HG03064 (cell line): ENCODE results near the gene SEPTIN10.

ENCODE experiments used
- ATAC-seq: cut with Tn5 transposase; IDR thresholded peaks from one replicate; pipeline ENCODE4 v1.9.1; 2021; ENCODE audit warnings: low read depth; ENCODE audit not compliant: unreplicated experiment

Gene SEPTIN10

DNA sequence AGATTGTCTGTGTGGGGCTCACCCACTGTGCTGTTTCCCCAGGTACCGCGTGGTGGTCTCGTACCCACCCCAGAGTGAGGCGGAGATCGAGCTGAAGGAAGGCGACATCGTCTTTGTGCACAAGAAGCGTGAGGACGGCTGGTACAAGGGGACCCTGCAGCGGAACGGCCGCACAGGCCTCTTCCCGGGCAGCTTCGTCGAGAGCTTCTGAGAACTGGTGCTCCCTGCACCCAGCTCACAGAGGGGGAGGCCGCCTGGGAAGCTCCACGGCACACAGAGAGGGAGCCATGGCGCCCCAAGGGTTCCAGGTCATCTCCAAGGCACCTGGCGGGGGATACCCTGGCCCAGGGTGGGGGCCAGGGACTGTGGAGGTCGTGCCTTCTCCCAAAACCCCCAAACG lies 112.3 kb downstream of the SEPTIN10 start:
- ATAC-seq: no peak

DNA sequence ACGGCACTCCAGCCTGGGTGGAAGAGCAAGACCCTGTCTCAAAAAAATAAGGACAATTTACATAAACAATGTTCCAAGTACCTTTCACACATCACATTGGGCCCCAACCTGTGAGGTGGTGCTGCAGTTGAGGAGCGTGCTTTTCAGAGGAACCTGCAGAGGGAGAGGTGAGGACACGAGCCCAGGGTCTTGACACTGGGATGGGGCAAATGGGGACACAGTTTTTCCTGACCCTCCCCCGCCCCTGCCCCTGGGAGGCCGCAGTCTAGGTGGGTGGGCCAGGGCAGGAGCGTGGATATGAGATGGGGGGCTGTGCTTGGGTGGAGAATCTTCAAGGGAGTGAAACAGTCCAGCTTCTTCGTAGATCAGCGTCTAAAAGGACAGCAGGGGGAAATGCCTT lies 112.9 kb downstream of the SEPTIN10 start:
- no peak for ATAC-seq

DNA sequence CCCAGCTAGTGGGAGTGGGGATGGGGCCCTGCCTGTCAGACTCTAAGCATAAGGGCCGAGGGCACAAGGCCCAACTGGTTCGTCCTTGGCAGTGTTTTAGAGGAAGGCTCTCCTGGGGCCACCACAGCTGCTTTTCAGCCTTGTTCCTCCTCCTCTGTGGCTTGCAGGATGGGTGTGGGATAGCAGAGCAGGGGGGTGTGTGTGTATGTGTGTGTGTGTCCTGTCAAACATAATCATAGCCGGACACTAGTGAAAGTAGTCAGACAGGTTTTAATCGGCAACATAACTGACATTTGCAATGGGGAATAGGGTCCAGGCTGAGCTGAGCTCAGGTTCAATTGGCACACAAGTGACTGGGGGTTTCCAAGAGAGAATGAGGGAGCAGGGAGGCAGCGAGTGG lies 114.2 kb downstream of the SEPTIN10 start:
- ATAC-seq: no peak

DNA sequence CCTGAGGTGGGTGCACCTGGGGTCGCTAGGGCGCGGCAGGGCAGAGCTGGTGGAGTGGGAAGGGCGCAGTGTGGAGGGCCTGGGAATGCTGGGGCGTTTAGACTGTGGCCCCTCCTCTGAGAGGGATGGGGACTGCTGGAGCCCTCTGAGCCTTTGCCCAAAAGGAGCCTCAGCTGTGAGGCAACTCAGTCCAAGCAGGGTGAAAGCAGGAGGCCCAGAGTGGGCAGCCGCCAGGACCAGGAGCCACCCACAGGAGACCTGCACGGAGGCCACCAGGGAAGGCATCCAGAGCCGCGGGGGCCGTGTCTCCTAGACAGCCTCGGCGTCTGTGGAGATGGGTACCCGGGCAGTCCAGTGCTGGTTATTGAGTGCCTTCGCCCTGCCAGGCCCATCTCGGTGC lies 114.9 kb downstream of the SEPTIN10 start:
- ATAC-seq: no peak

DNA sequence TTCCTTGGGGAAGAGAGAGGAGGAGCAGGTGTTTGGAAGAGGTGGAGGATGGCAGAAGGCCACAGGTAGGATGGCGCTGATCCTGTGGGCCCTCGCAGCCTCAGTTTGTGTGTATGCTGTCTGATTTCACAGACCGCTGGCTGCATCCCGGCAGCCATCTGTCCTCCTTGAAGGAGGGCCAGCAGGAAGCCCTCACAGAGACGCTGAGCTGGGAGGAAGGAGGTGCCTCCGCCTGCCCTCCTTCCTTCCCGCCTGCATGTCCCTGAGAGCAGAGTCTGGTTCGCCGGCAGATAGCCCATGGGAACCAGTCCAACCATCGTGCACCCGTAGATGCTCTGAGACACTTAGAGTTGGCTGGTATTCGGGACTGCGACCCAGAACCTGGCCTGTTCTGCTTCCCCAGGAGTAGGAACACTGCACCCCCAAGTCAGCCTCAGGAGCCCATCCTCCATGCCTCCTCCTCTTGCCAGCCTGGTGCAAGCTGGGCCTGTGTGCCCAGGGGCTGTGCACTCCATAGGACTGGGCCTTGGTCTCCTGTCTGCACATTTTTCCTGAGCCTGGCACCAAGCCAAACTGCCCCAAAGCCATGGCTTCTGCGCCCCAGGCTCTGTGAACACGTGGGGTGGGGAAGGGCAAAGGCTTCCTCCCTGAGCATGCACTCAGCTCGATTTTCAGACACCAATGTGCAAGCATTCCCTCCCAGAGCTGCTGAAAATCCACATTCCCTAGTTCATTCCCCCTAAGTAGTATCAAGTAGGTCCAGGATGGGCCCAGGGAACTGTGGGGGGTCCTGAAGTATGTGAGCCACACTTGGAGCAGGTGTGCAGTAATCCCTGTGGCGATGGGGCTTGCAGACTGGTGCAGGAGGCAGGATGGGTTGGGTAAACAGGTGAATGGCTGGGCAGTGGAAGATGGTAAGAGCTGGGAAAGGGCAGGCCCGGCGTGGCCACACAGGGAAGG lies 115.6 kb downstream of the SEPTIN10 start:
- ATAC-seq: no peak

DNA sequence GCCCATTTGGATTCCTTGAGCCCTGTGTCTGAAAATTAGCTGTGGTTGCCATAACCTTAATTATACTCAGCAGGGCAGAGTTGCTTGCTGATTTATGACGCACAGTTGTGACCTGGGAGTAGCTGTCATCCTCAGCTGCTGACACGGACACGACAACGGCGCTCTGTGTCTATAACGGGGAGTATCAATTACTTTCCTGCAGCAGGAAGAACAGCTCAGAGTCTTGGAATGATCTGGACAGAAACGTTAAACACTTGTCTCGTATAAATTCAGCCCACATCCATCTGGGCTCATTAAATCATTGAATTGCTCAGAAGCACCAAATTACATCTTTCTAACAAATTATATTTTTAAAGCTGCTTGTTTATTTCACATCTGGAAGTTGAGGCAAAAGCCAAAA lies 116.3 kb downstream of the SEPTIN10 start:
- no peak for ATAC-seq

DNA sequence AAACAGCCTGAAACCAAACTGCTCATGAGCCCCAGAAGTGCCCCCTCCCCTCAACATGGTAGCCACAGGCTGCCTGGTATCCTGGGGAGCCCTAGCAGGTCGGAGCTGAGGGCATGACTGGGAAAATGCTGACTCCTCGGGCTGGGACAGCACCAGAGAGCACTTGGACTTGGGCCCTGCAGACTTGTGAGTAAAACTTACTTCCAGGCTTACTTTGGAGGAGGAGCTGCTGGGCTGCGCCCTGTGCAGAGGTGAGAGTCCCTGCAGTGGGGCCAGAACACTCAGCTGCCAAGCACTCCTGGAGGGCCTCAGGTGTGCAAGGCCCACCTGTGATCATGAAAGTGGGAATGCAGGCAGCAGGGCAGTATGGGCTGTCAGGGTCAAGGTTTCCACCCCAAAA lies 119.4 kb downstream of the SEPTIN10 start:
- ATAC-seq: no peak

DNA sequence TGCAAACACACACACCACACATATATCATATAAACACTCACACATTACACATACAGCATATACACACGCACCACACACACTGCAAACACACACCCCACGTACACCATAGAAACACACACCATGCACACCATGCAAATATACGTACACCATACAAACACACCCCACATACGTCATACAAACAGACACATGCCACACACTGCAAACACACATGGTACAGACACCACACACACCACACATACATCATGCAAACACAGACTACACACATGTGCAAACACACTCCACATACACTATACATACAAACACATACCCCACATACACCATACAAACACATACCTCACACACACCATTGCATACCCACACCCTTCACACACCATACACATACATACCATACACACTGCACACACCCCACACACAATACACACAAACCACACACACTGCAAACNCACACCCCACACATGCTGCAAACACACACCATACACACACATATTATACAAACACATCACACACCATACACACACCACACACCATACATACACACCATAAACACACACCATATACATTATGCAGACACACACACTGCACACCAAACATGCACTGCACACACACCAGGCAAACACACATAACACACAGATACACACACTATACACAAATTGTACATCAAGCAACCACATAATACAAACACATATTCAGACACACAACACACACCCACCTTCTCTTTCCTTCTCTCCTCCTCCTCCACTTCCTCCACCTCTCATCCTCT lies 120.4 kb downstream of the SEPTIN10 start:
- ATAC-seq: no peak
